ENCODE data around the gene HEXB. TPM values are rescaled to one million over a fixed set of nuclear protein-coding genes. Genes with fewer than 3 reads are reported as not detected.

Gene HEXB
- total and polyA plus RNA-seq, 2 of the 8 experiments (the other 6 are each of a cell fraction or from before 2014, with no cell fraction given): 39.7 to 69.2 TPM

- TF ChIP-seq CTCF (IDR thresholded peaks at IDR 0.05; ENCODE audit: control extremely low read depth in 1 of 3, insufficient read depth in 1 of 3, low read depth in 1 of 3, low read length in 3 of 3): no peak
- no peak for TF ChIP-seq KDM1A (IDR thresholded peaks at IDR 0.05; ENCODE audit: borderline replicate concordance, low read length)
- TF ChIP-seq BRCA1 (IDR thresholded peaks at IDR 0.05; ENCODE audit: low read depth, low read length): no peak
- no peak for TF ChIP-seq CHD2 (IDR thresholded peaks at IDR 0.05; ENCODE audit: low read length)
- TF ChIP-seq RNF2 (IDR thresholded peaks at IDR 0.05; ENCODE audit: borderline replicate concordance, low read depth, low read length, missing control alignments, poor library complexity, severe bottlenecking): no peak
These were observed 19.2 kb upstream of the HEXB start (continued) for GRCh38 chr5:74665816-74666215.
